ENCODE data around the gene FHIT. TPM values are rescaled to one million over a fixed set of nuclear protein-coding genes. Genes with fewer than 3 reads are reported as not detected.

The FHIT gene
- total RNA-seq, 1 experiment from 2014 or later: 3.6 TPM

GRCh38 chr3:60916546-60916945, 334.7 kb downstream of the FHIT start:
- BruUV-seq (replicated peaks): no TSS peak

GRCh38 chr3:60913474-60913873, 337.8 kb downstream of the FHIT start:
- H3K36me3 ChIP-seq (ENCODE audit: low read depth, low read length): no peaks in the 10 kb centered on the region
- TF ChIP-seq CTCF (conservative IDR thresholded peaks at IDR 0.05; ENCODE audit: low read depth, low read length) (no peak), EZH2phosphoT487 (IDR thresholded peaks at IDR 0.05; ENCODE audit: borderline replicate concordance, low read length) (no peak), EZH2 (IDR thresholded peaks at IDR 0.05; ENCODE audit: low read length, unreplicated experiment) (no peak)
- H3K9me2 ChIP-seq (replicated peaks; ENCODE audit: low read length): no peaks in the 10 kb centered on the region
- peaks cover 32% of the 10 kb centered on the region for H3K4me1 ChIP-seq (ENCODE audit: insufficient read depth, low read length)
- no peak overlapping the region for H3K4me2 ChIP-seq (ENCODE audit: low read length)
- CTCF ChIA-PET: no interaction called here
- no peaks in the 10 kb centered on the region for H3F3A ChIP-seq (ENCODE audit: low read length, unreplicated experiment)
- no peaks in the 10 kb centered on the region for H3K27me3 ChIP-seq (ENCODE audit: low read length)
- no peak for ATAC-seq
- H3K27ac ChIP-seq (ENCODE audit: low read length): no peak overlapping the region
- POLR2A ChIA-PET (ENCODE audit: unreplicated experiment): no interaction called here
- H3K9ac ChIP-seq (ENCODE audit: low read length): no peak overlapping the region
- no peak overlapping the region for H3K4me3 ChIP-seq (ENCODE audit: low read length)
- no peak for DNase-seq
- H3K79me2 ChIP-seq (ENCODE audit: low read length): no peaks in the 10 kb centered on the region
- no peak overlapping the region for H2AFZ ChIP-seq (ENCODE audit: low read length)
- no peaks in the 10 kb centered on the region for H4K20me1 ChIP-seq (ENCODE audit: low read length)
- H3K9me3 ChIP-seq (ENCODE audit: low read length): no peaks in the 10 kb centered on the region
- intact Hi-C loops (cut with micrococcal nuclease): no loop called here
- BruUV-seq (replicated peaks): no TSS peak

More at GRCh38 chr3:60916546-60916945, 334.7 kb downstream of the FHIT start:
- Histone ChIP-seq H3K9me3 (ENCODE audit: low read length) (no peaks in the 10 kb centered on the region), H3K79me2 (ENCODE audit: low read length) (no peaks in the 10 kb centered on the region), H2AFZ (ENCODE audit: low read length) (no peak overlapping the region), H3K4me3 (ENCODE audit: low read length) (no peak overlapping the region), H3K4me1 (ENCODE audit: insufficient read depth, low read length) (peaks cover 18% of the 10 kb centered on the region), H3F3A (ENCODE audit: low read length, unreplicated experiment) (no peaks in the 10 kb centered on the region), H3K9ac (ENCODE audit: low read length) (no peak overlapping the region), H3K27ac (ENCODE audit: low read length) (no peak overlapping the region), H4K20me1 (ENCODE audit: low read length) (no peaks in the 10 kb centered on the region), H3K4me2 (ENCODE audit: low read length) (no peak overlapping the region), H3K27me3 (ENCODE audit: low read length) (no peaks in the 10 kb centered on the region), H3K9me2 (replicated peaks; ENCODE audit: low read length) (no peaks in the 10 kb centered on the region), H3K36me3 (ENCODE audit: low read depth, low read length) (no peaks in the 10 kb centered on the region)
- CTCF ChIA-PET: no interaction called here
- DNase-seq (no peak), ATAC-seq (no peak)
- intact Hi-C loops (cut with micrococcal nuclease): no loop called here
- POLR2A ChIA-PET (ENCODE audit: unreplicated experiment): no interaction called here
- TF ChIP-seq EZH2phosphoT487 (IDR thresholded peaks at IDR 0.05; ENCODE audit: borderline replicate concordance, low read length) (no peak), CTCF (conservative IDR thresholded peaks at IDR 0.05; ENCODE audit: low read depth, low read length) (no peak), EZH2 (IDR thresholded peaks at IDR 0.05; ENCODE audit: low read length, unreplicated experiment) (no peak)

GRCh38 chr3:60912876-60913275, 338.4 kb downstream of the FHIT start:
- H3K9me2 ChIP-seq (replicated peaks; ENCODE audit: low read length): no peaks in the 10 kb centered on the region
- H3K9ac ChIP-seq (ENCODE audit: low read length): no peak overlapping the region
- H3K27me3 ChIP-seq (ENCODE audit: low read length): no peaks in the 10 kb centered on the region
- no peaks in the 10 kb centered on the region for H3K79me2 ChIP-seq (ENCODE audit: low read length)
- BruUV-seq (replicated peaks): no TSS peak
- no peak for TF ChIP-seq EZH2 (IDR thresholded peaks at IDR 0.05; ENCODE audit: low read length, unreplicated experiment)
- TF ChIP-seq CTCF (conservative IDR thresholded peaks at IDR 0.05; ENCODE audit: low read depth, low read length): no peak
- no peak for TF ChIP-seq EZH2phosphoT487 (IDR thresholded peaks at IDR 0.05; ENCODE audit: borderline replicate concordance, low read length)
- peak overlapping the region; percentile 48 for H3K27ac ChIP-seq (ENCODE audit: low read length)
- H4K20me1 ChIP-seq (ENCODE audit: low read length): no peaks in the 10 kb centered on the region
- H3K9me3 ChIP-seq (ENCODE audit: low read length): no peaks in the 10 kb centered on the region
- no peak overlapping the region for H2AFZ ChIP-seq (ENCODE audit: low read length)
- no peaks in the 10 kb centered on the region for H3F3A ChIP-seq (ENCODE audit: low read length, unreplicated experiment)
- ChIA-PET CTCF (no interaction called here), POLR2A (ENCODE audit: unreplicated experiment) (no interaction called here)
- intact Hi-C loops (cut with micrococcal nuclease): no loop called here
- ATAC-seq (no peak), DNase-seq (peak; percentile 47)
- no peak overlapping the region for H3K4me3 ChIP-seq (ENCODE audit: low read length)
- peaks cover 32% of the 10 kb centered on the region for H3K4me1 ChIP-seq (ENCODE audit: insufficient read depth, low read length)
- H3K36me3 ChIP-seq (ENCODE audit: low read depth, low read length): no peaks in the 10 kb centered on the region
- H3K4me2 ChIP-seq (ENCODE audit: low read length): no peak overlapping the region

All from PC-3 (cell line).